ENCODE measurements around the gene RWDD4.
"Not testable (repeated sequence)": the region's sequence is repeated elsewhere in the genome, so short reads cannot be mapped to it uniquely, and the experiment has no call there.

DNA sequence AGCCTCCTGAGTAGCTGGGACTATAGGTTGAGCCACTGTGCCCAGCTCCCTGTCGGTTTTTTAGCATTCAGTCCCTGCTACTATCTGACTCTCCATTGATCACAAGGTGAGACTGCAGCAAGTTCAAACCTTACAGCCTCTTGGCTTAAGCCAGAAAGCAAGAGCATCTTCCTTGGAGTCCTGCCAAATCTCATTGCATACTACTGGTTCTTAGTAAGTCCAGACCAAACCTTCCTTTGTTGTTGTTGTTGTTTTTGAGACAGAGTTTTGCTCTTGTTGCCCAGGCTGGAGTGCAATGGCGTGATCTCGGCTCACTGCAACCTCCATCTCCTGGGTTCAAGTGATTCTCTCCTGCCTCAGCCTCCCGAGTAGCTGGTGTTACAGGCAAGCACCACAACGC, 31.7 kb downstream of the RWDD4 start:
- TF ChIP-seq, protein P1, sequence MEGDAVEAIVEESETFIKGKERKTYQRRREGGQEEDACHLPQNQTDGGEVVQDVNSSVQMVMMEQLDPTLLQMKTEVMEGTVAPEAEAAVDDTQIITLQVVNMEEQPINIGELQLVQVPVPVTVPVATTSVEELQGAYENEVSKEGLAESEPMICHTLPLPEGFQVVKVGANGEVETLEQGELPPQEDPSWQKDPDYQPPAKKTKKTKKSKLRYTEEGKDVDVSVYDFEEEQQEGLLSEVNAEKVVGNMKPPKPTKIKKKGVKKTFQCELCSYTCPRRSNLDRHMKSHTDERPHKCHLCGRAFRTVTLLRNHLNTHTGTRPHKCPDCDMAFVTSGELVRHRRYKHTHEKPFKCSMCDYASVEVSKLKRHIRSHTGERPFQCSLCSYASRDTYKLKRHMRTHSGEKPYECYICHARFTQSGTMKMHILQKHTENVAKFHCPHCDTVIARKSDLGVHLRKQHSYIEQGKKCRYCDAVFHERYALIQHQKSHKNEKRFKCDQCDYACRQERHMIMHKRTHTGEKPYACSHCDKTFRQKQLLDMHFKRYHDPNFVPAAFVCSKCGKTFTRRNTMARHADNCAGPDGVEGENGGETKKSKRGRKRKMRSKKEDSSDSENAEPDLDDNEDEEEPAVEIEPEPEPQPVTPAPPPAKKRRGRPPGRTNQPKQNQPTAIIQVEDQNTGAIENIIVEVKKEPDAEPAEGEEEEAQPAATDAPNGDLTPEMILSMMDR (conservative IDR thresholded peaks at IDR 0.05; ENCODE audit: low read depth, low read length): not testable (repeated sequence)
- TF ChIP-seq POLR2A (IDR thresholded peaks at IDR 0.05; ENCODE audit: low read depth, low read length); MAFK (IDR thresholded peaks at IDR 0.05; ENCODE audit: low read depth, low read length); SMC3 (IDR thresholded peaks at IDR 0.05; ENCODE audit: low read depth, low read length); RAD21 (IDR thresholded peaks at IDR 0.05; ENCODE audit: low read length); RFX5 (IDR thresholded peaks at IDR 0.05; ENCODE audit: low read depth, low read length); MXI1 (IDR thresholded peaks at IDR 0.05; ENCODE audit: borderline replicate concordance, low read depth, low read length); CEBPB (IDR thresholded peaks at IDR 0.05; ENCODE audit: low read depth, low read length): not testable (repeated sequence)
- TF ChIP-seq, protein P2, sequence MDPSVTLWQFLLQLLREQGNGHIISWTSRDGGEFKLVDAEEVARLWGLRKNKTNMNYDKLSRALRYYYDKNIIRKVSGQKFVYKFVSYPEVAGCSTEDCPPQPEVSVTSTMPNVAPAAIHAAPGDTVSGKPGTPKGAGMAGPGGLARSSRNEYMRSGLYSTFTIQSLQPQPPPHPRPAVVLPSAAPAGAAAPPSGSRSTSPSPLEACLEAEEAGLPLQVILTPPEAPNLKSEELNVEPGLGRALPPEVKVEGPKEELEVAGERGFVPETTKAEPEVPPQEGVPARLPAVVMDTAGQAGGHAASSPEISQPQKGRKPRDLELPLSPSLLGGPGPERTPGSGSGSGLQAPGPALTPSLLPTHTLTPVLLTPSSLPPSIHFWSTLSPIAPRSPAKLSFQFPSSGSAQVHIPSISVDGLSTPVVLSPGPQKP (IDR thresholded peaks at IDR 0.05; ENCODE audit: borderline replicate concordance, low read depth, low read length): not testable (repeated sequence)
